Dedifferentiated amniotic fluid mesenchymal stem cell (primary cell): ENCODE data around the gene TNS3.
"Not testable (repeated sequence)": the region's sequence is repeated elsewhere in the genome, so short reads cannot be mapped to it uniquely, and the experiment has no call there.

Experiments
- DNase-seq: peaks from one replicate; pipeline ENCODE4 v3.0.0-alpha.2; 2016; ENCODE audit errors: extremely low spot score

Gene TNS3

GRCh38 chr7:47602272-47603004 is 20.5 kb upstream of the TNS3 start:
- no peak for DNase-seq

GRCh38 chr7:47601881-47602249 is 20.0 kb upstream of the TNS3 start:
- DNase-seq: no peak

- no peak for DNase-seq
These were observed 19.4 kb upstream of the TNS3 start for GRCh38 chr7:47601119-47601880.

- peak; percentile 58 for DNase-seq
These were observed 18.5 kb upstream of the TNS3 start for GRCh38 chr7:47600199-47601118.

- DNase-seq: no peak
These were observed 15.5 kb upstream of the TNS3 start for GRCh38 chr7:47597379-47597778.

GRCh38 chr7:47596502-47597202 is 14.7 kb upstream of the TNS3 start:
- DNase-seq: no peak

GRCh38 chr7:47594406-47594805 is 12.5 kb upstream of the TNS3 start:
- DNase-seq: no peak

- peak; percentile 74 for DNase-seq
These were observed 10.0 kb upstream of the TNS3 start for GRCh38 chr7:47591655-47592572.

- DNase-seq: no peak
These were observed 9.3 kb upstream of the TNS3 start for GRCh38 chr7:47591089-47591654.

- DNase-seq: not testable (repeated sequence)
These were observed 8.3 kb upstream of the TNS3 start for GRCh38 chr7:47590215-47590614.

- DNase-seq: no peak
These were observed 6.9 kb upstream of the TNS3 start for GRCh38 chr7:47588704-47589225.

- no peak for DNase-seq
These were observed 6.1 kb upstream of the TNS3 start for GRCh38 chr7:47587976-47588375.

- DNase-seq: no peak
These were observed 5.4 kb upstream of the TNS3 start for GRCh38 chr7:47587351-47587750.

GRCh38 chr7:47586925-47587324 is 5.0 kb upstream of the TNS3 start:
- DNase-seq: no peak

GRCh38 chr7:47586161-47586670 is 4.3 kb upstream of the TNS3 start:
- DNase-seq: not testable (repeated sequence)

GRCh38 chr7:47584536-47584895 is 2.6 kb upstream of the TNS3 start:
- DNase-seq: peak; percentile 57

- DNase-seq: no peak
These were observed 2.0 kb upstream of the TNS3 start for GRCh38 chr7:47583739-47584535.

GRCh38 chr7:47582764-47583738 is 1.1 kb upstream of the TNS3 start:
- no peak for DNase-seq
